ENCODE results near the gene MUC4. TPM values are rescaled to one million over a fixed set of nuclear protein-coding genes. Genes with fewer than 3 reads are reported as not detected.
"Not testable (repeated sequence)": the region's sequence is repeated elsewhere in the genome, so short reads cannot be mapped to it uniquely, and the experiment has no call there.

MUC4 gene
- total RNA-seq, 1 experiment from 2014 or later = 0.20 TPM

GRCh38 chr3:195816276-195816913, 4.7 kb upstream of the MUC4 start:
- in situ Hi-C loops (cut with HindIII; ENCODE audit: low pct_unique_long_range_greater_than_20kb, low sequenced_read_pairs); DNase-seq (ENCODE audit: low read depth): not testable (repeated sequence)

DNA sequence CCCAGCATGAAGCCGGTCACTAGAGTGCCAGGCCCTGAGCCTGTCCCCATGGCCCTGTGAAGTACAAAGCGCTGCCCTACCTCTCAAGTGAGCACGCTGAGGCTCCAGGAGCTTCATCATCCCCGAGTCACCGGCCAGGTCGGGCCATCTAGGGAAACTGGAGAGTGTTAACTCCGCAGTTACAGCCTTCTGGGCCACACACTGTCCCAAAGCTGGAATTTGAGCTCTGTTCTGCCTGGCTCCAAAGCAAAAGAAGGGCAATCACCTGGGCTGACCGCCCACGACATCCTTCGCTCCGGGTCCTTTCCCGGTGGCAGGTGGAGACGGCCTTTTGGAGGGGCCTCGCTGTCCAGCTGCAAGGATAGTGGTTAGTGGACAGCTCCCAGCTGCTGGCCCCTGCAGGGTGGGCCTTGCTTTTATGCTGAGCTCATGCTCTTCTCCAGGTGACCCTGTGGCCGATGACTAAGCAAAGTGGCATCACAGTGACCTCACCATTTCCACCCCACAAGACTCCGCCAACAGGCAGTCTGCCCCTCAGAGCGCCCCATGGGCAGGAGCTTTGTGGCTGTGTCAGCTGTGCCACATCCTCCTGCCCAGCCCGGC, 3.5 kb upstream of the MUC4 start:
- peak; percentile 86 for DNase-seq (ENCODE audit: low read depth)
- in situ Hi-C loops (cut with HindIII; ENCODE audit: low pct_unique_long_range_greater_than_20kb, low sequenced_read_pairs) = no loop called here

- no peak for DNase-seq (ENCODE audit: low read depth)
- in situ Hi-C loops (cut with HindIII; ENCODE audit: low pct_unique_long_range_greater_than_20kb, low sequenced_read_pairs) = no loop called here
Observed at GRCh38 chr3:195813916-195814640, 2.3 kb upstream of the MUC4 start.

- no peak for DNase-seq (ENCODE audit: low read depth)
- in situ Hi-C loops (cut with HindIII; ENCODE audit: low pct_unique_long_range_greater_than_20kb, low sequenced_read_pairs) = no loop called here
Observed at GRCh38 chr3:195812366-195812765, 637 bp upstream of the MUC4 start.

- in situ Hi-C loops (cut with HindIII; ENCODE audit: low pct_unique_long_range_greater_than_20kb, low sequenced_read_pairs) = no loop called here
- DNase-seq (ENCODE audit: low read depth) = no peak
Observed at GRCh38 chr3:195810455-195810845, 1.3 kb downstream of the MUC4 start.

- in situ Hi-C loops (cut with HindIII; ENCODE audit: low pct_unique_long_range_greater_than_20kb, low sequenced_read_pairs) = no loop called here
- no peak for DNase-seq (ENCODE audit: low read depth)
Observed at GRCh38 chr3:195809796-195810454, 1.8 kb downstream of the MUC4 start.

DNA sequence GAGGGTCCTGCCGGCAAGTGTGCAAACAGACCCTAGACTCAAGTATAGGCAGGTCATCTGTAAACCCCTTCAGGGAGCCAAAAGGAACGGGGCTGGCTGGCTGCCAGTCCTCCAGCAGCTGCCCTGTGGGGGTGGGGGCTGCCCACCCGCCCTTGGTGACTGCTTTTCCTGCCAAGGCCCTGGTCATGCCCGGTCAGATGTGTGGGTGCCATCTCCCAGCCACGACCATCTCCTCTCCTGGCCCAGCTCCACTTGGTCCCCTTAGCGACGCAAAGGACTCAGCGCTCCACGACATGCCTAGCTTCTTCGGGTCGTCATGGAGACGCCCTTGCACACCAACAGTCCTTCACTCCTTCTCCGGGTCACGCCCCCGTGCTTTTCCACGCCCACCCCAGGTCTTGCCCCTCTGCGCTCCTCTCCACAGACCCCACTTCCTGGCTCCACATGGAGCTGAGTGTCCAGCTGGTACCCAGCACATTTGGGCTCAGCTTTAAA, 2.4 kb downstream of the MUC4 start:
- in situ Hi-C loops (cut with HindIII; ENCODE audit: low pct_unique_long_range_greater_than_20kb, low sequenced_read_pairs) = no loop called here
- DNase-seq (ENCODE audit: low read depth) = no peak

GRCh38 chr3:195808741-195809290, 2.9 kb downstream of the MUC4 start:
- in situ Hi-C loops (cut with HindIII; ENCODE audit: low pct_unique_long_range_greater_than_20kb, low sequenced_read_pairs) = no loop called here
- no peak for DNase-seq (ENCODE audit: low read depth)

DNA sequence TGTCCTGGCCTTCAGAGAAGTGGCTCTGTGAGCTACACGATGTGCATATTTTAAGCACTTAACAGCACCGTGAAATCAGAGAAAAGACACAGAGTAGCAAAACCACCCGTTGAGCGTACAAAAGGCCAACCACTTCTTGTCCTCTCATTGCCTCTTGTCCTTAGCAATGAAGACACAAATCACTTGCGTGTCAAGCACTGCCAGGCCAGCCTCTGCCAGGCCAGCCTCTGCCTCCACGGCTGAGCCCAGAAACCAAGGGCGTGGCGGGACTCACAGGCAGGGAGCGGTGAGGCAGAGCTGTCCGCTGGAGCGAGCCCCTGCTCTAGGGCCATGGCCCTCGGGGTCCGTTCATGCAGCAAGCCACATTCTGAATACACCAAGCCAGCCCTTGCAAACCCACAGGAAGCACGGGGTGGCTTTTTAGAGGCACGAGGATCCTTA, 4.0 kb downstream of the MUC4 start:
- in situ Hi-C loops (cut with HindIII; ENCODE audit: low pct_unique_long_range_greater_than_20kb, low sequenced_read_pairs) = no loop called here
- peak; percentile 61 for DNase-seq (ENCODE audit: low read depth)

GRCh38 chr3:195806916-195807231, 4.9 kb downstream of the MUC4 start:
- in situ Hi-C loops (cut with HindIII; ENCODE audit: low pct_unique_long_range_greater_than_20kb, low sequenced_read_pairs) = no loop called here
- no peak for DNase-seq (ENCODE audit: low read depth)

GRCh38 chr3:195806211-195806915, 5.4 kb downstream of the MUC4 start:
- no peak for DNase-seq (ENCODE audit: low read depth)
- in situ Hi-C loops (cut with HindIII; ENCODE audit: low pct_unique_long_range_greater_than_20kb, low sequenced_read_pairs) = no loop called here

- DNase-seq (ENCODE audit: low read depth); in situ Hi-C loops (cut with HindIII; ENCODE audit: low pct_unique_long_range_greater_than_20kb, low sequenced_read_pairs): not testable (repeated sequence)
Observed at GRCh38 chr3:195805588-195805987, 6.1 kb downstream of the MUC4 start.

- in situ Hi-C loops (cut with HindIII; ENCODE audit: low pct_unique_long_range_greater_than_20kb, low sequenced_read_pairs) = no loop called here
Observed at GRCh38 chr3:195805181-195805580, 6.5 kb downstream of the MUC4 start.

GRCh38 chr3:195803289-195803908, 8.3 kb downstream of the MUC4 start:
- DNase-seq (ENCODE audit: low read depth) = no peak
- in situ Hi-C loops (cut with HindIII; ENCODE audit: low pct_unique_long_range_greater_than_20kb, low sequenced_read_pairs) = no loop called here

More at GRCh38 chr3:195805181-195805580, 6.5 kb downstream of the MUC4 start:
- no peak for DNase-seq (ENCODE audit: low read depth)

DNA sequence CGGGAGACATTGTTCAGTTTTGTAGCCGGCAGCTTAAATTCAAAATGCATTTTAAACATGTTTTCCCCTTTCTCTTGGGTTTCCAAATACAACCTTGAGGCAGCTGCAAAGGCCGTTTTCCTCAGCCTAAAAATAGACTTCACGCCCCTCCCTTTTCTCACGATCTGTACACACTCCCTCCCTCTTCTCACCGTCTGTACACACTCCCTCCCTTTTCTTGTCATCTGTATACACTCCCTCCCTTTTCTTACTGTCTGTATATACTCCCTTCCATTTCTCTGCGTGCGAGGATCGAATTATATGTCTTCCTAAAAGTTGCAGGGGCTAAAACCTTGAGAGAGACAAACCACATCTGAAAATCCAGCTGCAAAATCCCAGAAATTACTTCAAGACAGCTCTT, 8.9 kb downstream of the MUC4 start:
- in situ Hi-C loops (cut with HindIII; ENCODE audit: low pct_unique_long_range_greater_than_20kb, low sequenced_read_pairs) = no loop called here

DNA sequence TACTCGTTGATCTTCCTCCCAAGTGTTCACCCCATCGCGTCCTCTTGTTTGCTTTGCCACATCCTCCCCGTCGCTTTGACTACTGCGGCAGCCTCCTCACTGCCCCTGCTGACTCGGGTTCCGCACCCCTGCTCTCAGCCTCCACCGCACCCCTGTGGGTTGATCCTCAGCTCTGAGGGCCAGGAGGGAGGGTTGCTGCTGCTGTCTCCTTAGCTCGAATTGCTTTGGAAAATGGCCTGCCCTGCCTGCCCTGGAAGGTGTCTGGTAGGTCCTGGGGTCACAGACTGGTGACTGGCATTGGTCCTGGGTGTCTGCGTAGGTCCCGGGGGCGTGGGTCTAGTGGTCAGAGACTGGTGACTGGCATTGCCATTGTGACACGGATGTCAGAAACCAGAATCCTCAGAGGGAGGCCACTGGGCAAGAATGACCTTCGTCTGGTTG, 9.4 kb downstream of the MUC4 start:
- DNase-seq (ENCODE audit: low read depth) = no peak
- in situ Hi-C loops (cut with HindIII; ENCODE audit: low pct_unique_long_range_greater_than_20kb, low sequenced_read_pairs) = no loop called here

More for the DNA sequence above, 8.9 kb downstream of the MUC4 start:
- no peak for DNase-seq (ENCODE audit: low read depth)

GRCh38 chr3:195801251-195802183, 10.2 kb downstream of the MUC4 start:
- DNase-seq (ENCODE audit: low read depth) = no peak
- in situ Hi-C loops (cut with HindIII; ENCODE audit: low pct_unique_long_range_greater_than_20kb, low sequenced_read_pairs) = no loop called here

Data from Caki2 (cell line).